K562 (cell line): ENCODE results near the gene ST3GAL3. TPM values are rescaled to one million over a fixed set of nuclear protein-coding genes. Genes with fewer than 3 reads are reported as not detected.

Experiments
- ATAC-seq: fragments of 200-7000 bp; cut with Tn5 transposase; 3 replicates; pipeline ENCODE4 v1.9.1; 2020; ENCODE audit warnings: moderate library complexity
- BruUV-seq: library from RNA; stranded (reverse); fragments of 400-500 nt; replicated peaks from 2 replicates; lab custom pipeline; 2021; lab: Mats Ljungman, UMichigan
- CTCF ChIA-PET: fragments of 300-600 bp; formaldehyde crosslinking; extraction: SDS; loops from one replicate; lab custom pipeline; 2021; ENCODE audit warnings: low intra/inter-chr PET ratio; lab: Yijun Ruan, JAX
- POLR2A ChIA-PET: fragments of 300-600, 350-650 bp; sonication (Branson Sonifier 250); formaldehyde crosslinking; extraction: SDS; loops from one replicate; lab custom pipeline; 2021; ENCODE audit warnings: antibody characterized with exemption, inconsistent platforms; lab: Yijun Ruan, JAX
- DNase-seq, 4 experiments: peaks; one replicate each; pipeline versions ENCODE4 v3.0.0 to v3.0.0-alpha.2; 2011 to 2018; ENCODE audit warnings: low spot score in 3 of 4, mixed read lengths in 3 of 4; ENCODE audit errors: extremely low read depth in 1 of 4
- FAIRE-seq: peaks from 2 replicates; lab custom pipeline; 2011; peaks lifted over from hg19 to GRCh38; lab: Jason Lieb, UNC
- H2AFZ ChIP-seq: 2 replicates; pipeline ENCODE4 v1.6.0; 2011; ENCODE audit warnings: low read depth, low read length, control low read depth, inconsistent platforms
- H3K27ac ChIP-seq: fragments of 200-600 bp; 3 replicates; pipeline ENCODE4 v1.8.0; 2011; ENCODE audit warnings: low read depth, mild to moderate bottlenecking, control low read depth, inconsistent platforms, low read length, moderate library complexity, mixed read lengths; ENCODE audit errors: extremely low read depth
- H3K27me3 ChIP-seq, 2 experiments: fragments of 300-600 bp in 1 of 2; 2 replicates in 1 of 2; 3 replicates in 1 of 2; pipeline versions ENCODE4 v1.6.0 to v1.8.0; 2011; ENCODE audit warnings: inconsistent platforms in 2 of 2, low read length in 2 of 2, mild to moderate bottlenecking in 1 of 2, mixed read lengths in 1 of 2, moderate library complexity in 1 of 2; ENCODE audit not compliant: control insufficient read depth in 2 of 2, insufficient read depth in 2 of 2
- H3K36me3 ChIP-seq: fragments of 300-600 bp; 3 replicates; pipeline ENCODE4 v1.8.0; 2011; ENCODE audit warnings: mild to moderate bottlenecking, low read length, inconsistent platforms; ENCODE audit not compliant: control insufficient read depth, insufficient read depth
- H3K4me1 ChIP-seq, 2 experiments: fragments of 200-600 bp in 1 of 2; replicated peaks in 1 of 2; 2 replicates in 1 of 2; 3 replicates in 1 of 2; pipeline versions ENCODE4 v1.5.1 to v1.8.0; 2011; ENCODE audit warnings: inconsistent platforms in 2 of 2, low read length in 2 of 2, mild to moderate bottlenecking in 1 of 2, mixed read lengths in 1 of 2, moderate library complexity in 1 of 2; ENCODE audit not compliant: control insufficient read depth in 2 of 2, insufficient read depth in 2 of 2
- H3K4me2 ChIP-seq: 2 replicates; pipeline ENCODE4 v1.6.1; 2011; ENCODE audit warnings: low read length, control low read depth, inconsistent platforms, mixed read lengths; ENCODE audit not compliant: insufficient read depth
- H3K4me3 ChIP-seq: fragments of 200-600 bp; sonication (generic), shearing (Covaris generic); 2 replicates; pipeline ENCODE4 v1.5.1; 2016; ENCODE audit warnings: control low read depth, inconsistent platforms
- H3K79me2 ChIP-seq: fragments of 200-600 bp; 3 replicates; pipeline ENCODE4 v1.8.0; 2011; ENCODE audit warnings: low read length, inconsistent platforms; ENCODE audit not compliant: control insufficient read depth, insufficient read depth
- H3K9ac ChIP-seq, 2 experiments: 2 replicates each; pipeline versions ENCODE4 v1.6.0 to v1.6.1; 2011; ENCODE audit warnings: low read depth in 2 of 2, low read length in 2 of 2, control low read depth in 1 of 2, inconsistent platforms in 1 of 2, mild to moderate bottlenecking in 1 of 2, mixed read lengths in 1 of 2; ENCODE audit not compliant: insufficient read depth in 1 of 2
- H3K9me1 ChIP-seq: one replicate; pipeline ENCODE4 v1.6.0; 2011; ENCODE audit warnings: inconsistent platforms, mild to moderate bottlenecking, low read length, moderate library complexity; ENCODE audit not compliant: control insufficient read depth, insufficient read depth
- H3K9me3 ChIP-seq: replicated peaks from 2 replicates; pipeline ENCODE4 v1.5.1; 2011; ENCODE audit warnings: low read depth, low read length, inconsistent platforms; ENCODE audit not compliant: control insufficient read depth, insufficient read depth
- H4K20me1 ChIP-seq: replicated peaks from 2 replicates; pipeline ENCODE4 v1.6.1; 2011; ENCODE audit warnings: low read length, inconsistent platforms, mixed read lengths; ENCODE audit not compliant: control insufficient read depth, insufficient read depth
- BDP1 ChIP-seq: IDR thresholded peaks from 3 replicates; pipeline ENCODE4 v1.6.1; 2011; ENCODE audit not compliant: insufficient read length, insufficient read depth
- CBFA2T3 ChIP-seq: fragments of 450-650 bp; IDR thresholded peaks from 2 replicates; pipeline ENCODE4 v1.6.1; 2017
- CSDE1 ChIP-seq, 2 experiments: fragments of 450-650 bp; IDR thresholded peaks; 2 replicates each; pipeline ENCODE4 v1.6.1; 2016; ENCODE audit warnings: mild to moderate bottlenecking in 1 of 2
- FOS ChIP-seq: IDR thresholded peaks from 3 replicates; pipeline ENCODE4 v1.6.1; 2011; ENCODE audit not compliant: insufficient read length; ENCODE audit errors: extremely low read depth
- FOXJ3 ChIP-seq: sonication (generic); formaldehyde crosslinking; IDR thresholded peaks from 2 replicates; pipeline ENCODE4 v1.4.0; 2020; ENCODE audit warnings: mild to moderate bottlenecking, missing genetic modification reagents
- FOXM1 ChIP-seq, 2 experiments: fragments of 450-650 bp in 1 of 2; sonication (generic) in 1 of 2; formaldehyde crosslinking in 1 of 2; IDR thresholded peaks; 2 replicates each; pipeline versions ENCODE4 v1.6.1 to v1.9.0; 2017 to 2022; ENCODE audit warnings: low read depth in 2 of 2, mild to moderate bottlenecking in 2 of 2, missing genetic modification reagents in 1 of 2, moderate library complexity in 1 of 2
- ILK ChIP-seq: fragments of 450-650 bp; IDR thresholded peaks from 2 replicates; pipeline ENCODE4 v1.6.1; 2016; ENCODE audit warnings: missing genetic modification characterization, low read depth, mild to moderate bottlenecking, missing compliant biosample characterization, moderate library complexity, borderline replicate concordance
- KAT2B ChIP-seq: IDR thresholded peaks from one replicate; pipeline ENCODE4 v1.6.1; 2012; ENCODE audit warnings: low read depth, mild to moderate bottlenecking, control low read depth, inconsistent platforms, low read length, moderate library complexity
- KDM2B ChIP-seq: fragments of 250-450 bp; sonication (Bioruptor Pico); IDR thresholded peaks from 2 replicates; pipeline ENCODE4 v1.8.0; 2021; ENCODE audit warnings: mild to moderate bottlenecking, moderate library complexity
- KLF6 ChIP-seq: fragments of 250-450 bp; sonication (Bioruptor Pico); IDR thresholded peaks from 2 replicates; pipeline ENCODE4 v1.4.0; 2020; ENCODE audit warnings: mild to moderate bottlenecking, moderate library complexity, borderline replicate concordance
- MEF2A ChIP-seq: IDR thresholded peaks from 2 replicates; pipeline ENCODE4 v1.6.1; 2011; ENCODE audit warnings: low read depth, mild to moderate bottlenecking, low read length, moderate library complexity; ENCODE audit not compliant: control insufficient read depth
- NCOA1 ChIP-seq: fragments of 450-650 bp; IDR thresholded peaks from 2 replicates; pipeline ENCODE4 v1.6.1; 2016; ENCODE audit warnings: low read depth
- PHF8 ChIP-seq: fragments of 200-600 bp; sonication (generic); IDR thresholded peaks from 2 replicates; pipeline ENCODE4 v1.6.1; 2012; ENCODE audit warnings: mixed run types, mild to moderate bottlenecking, inconsistent platforms, low read length, moderate library complexity, borderline replicate concordance
- PML ChIP-seq: IDR thresholded peaks from 2 replicates; pipeline ENCODE4 v1.6.1; 2012; ENCODE audit warnings: low read length, inconsistent platforms
- TAF9B ChIP-seq: fragments of 450-650 bp; IDR thresholded peaks from 2 replicates; pipeline ENCODE4 v1.6.1; 2018; ENCODE audit warnings: mild to moderate bottlenecking; ENCODE audit not compliant: partially characterized antibody
- ZBTB8A ChIP-seq: fragments of 450-650 bp; IDR thresholded peaks from 2 replicates; pipeline ENCODE4 v1.6.1; 2018; ENCODE audit warnings: mild to moderate bottlenecking, moderate library complexity; ENCODE audit not compliant: partially characterized antibody
- ZNF324 ChIP-seq: fragments of 250-450 bp; sonication (Bioruptor Pico); IDR thresholded peaks from 2 replicates; pipeline ENCODE4 v1.4.0; 2020; ENCODE audit warnings: mild to moderate bottlenecking
- WGBS: fragments of 100-300 bp; shearing (Covaris generic); methylation state at CpG from one replicate; pipeline ENCODE4 v1.1.6; 2016; ENCODE audit warnings: low coverage, mixed read lengths; ENCODE audit not compliant: insufficient coverage; ENCODE audit errors: missing lambda C conversion rate; 5-methylcytosine and 5-hydroxymethylcytosine counted together
- in situ Hi-C: fragments of 300-500 bp; cut with MboI; formaldehyde crosslinking; loops from 4 replicates; pipeline ENCODE4 v1.15.0; 2018; ENCODE audit warnings: inconsistent platforms, mixed read lengths
- intact Hi-C: fragments of 100-400 bp; cut with micrococcal nuclease; formaldehyde crosslinking; loops from 2 replicates; pipeline ENCODE4 v1.14.2; 2022
- polyA plus RNA-seq, 8 experiments: library from polyadenylated mRNA; depleted of rRNA in 4 of 8; stranded (reverse) in 5 of 8; unstranded in 3 of 8; fragments of >200 nt; fragmentation: Nextera tagmentation in 2 of 8; fragmentation: Illumina TruSeq in 1 of 8; extraction: Ambion mirVana in 2 of 8; extraction: Trizol in 1 of 8; gene quantifications; 2 replicates each; pipeline versions ENCODE4 v1.2.1 to v1.2.3, GENCODE V29; 2011 to 2014; ENCODE audit warnings: inconsistent platforms in 1 of 8, missing spikeins in 1 of 8
- total RNA-seq, 7 experiments: library from RNA; depleted of rRNA in 6 of 7; stranded (reverse); fragments of >200 nt in 6 of 7; fragmentation: Illumina TruSeq in 2 of 7; extraction: Trizol in 2 of 7; gene quantifications; 2 replicates each; pipeline versions ENCODE4 v1.2.1 to v1.2.3, GENCODE V29; 2011 to 2021; ENCODE audit warnings: low replicate concordance in 1 of 7
- TF ChIP-seq, protein P1 (sequence below): fragments of 250-450 bp; sonication (Bioruptor Pico); IDR thresholded peaks from 2 replicates; pipeline ENCODE4 v1.5.0; 2021
- TF ChIP-seq, protein P2 (sequence below): sonication (generic); formaldehyde crosslinking; IDR thresholded peaks from 2 replicates; pipeline ENCODE4 v1.8.0; 2022; ENCODE audit warnings: mild to moderate bottlenecking, missing genetic modification reagents

ST3GAL3 gene
- total and polyA plus RNA-seq, 9 of the 15 experiments (the other 6 are each of a cell fraction or from before 2014, with no cell fraction given), result 1.2 to 18.9 (median 11.0) TPM

GRCh38 chr1:43934101-43934985 is 227.0 kb downstream of the ST3GAL3 start:
- Histone ChIP-seq H3K79me2 (no peaks in the 10 kb centered on the region), H3K27ac (no peak overlapping the region), H3K4me1 (peaks cover 12 to 32% of the 10 kb centered on the region in 2 experiments; a peak in 4 of 5 replicates), H3K36me3 (peaks cover 4% of the 10 kb centered on the region; the same call in 2 of the 3 replicates), H3K9me3 (no peaks in the 10 kb centered on the region), H3K27me3 (no peaks in the 10 kb centered on the region), H3K4me2 (peak overlapping the region; percentile 37; the same call in 1 of the 2 replicates), H3K4me3 (no peak overlapping the region), H3K9me1 (peaks cover 5% of the 10 kb centered on the region), H3K9ac (0 out of 4 replicates have a peak overlapping the region, but pooled peaks of 1 of the 2 experiments have one; percentile 29), H4K20me1 (0 out of 2 replicates have a peak, but pooled peaks cover 3% of the 10 kb centered on the region), H2AFZ (peak overlapping the region; percentile 65)
- peak; percentile 86 to 90 (median 88) for DNase-seq
- ATAC-seq, result peak; percentile 95
- intact Hi-C loops (loop anchor here (1.0 to 5.0 kb wide), 5 partner anchors 87 to 707 kb away; no protein-coding TSS in a partner anchor), in situ Hi-C loops (loop anchor here (5.0 to 10.0 kb wide), 2 partner anchors 162 to 700 kb away; no protein-coding TSS in a partner anchor)
- POLR2A ChIA-PET, result interaction anchor here (0.6 to 2.1 kb wide), 17 partner anchors 9 to 544 kb away, joined by 3 to 21 read pairs (median 3); partner anchors contain the start of genes ATP6V0B, IPO13, MED8 and SZT2
- CTCF ChIA-PET, result interaction anchor here (0.7 to 4.7 kb wide), 9 partner anchors 12 to 708 kb away, joined by 3 to 79 read pairs (median 4); partner anchors contain the start of genes IPO13 and PTPRF
- FAIRE-seq, result peak; percentile 93
- WGBS, result 27% methylated on average over 13 of the region's 13 CpGs
- no TSS peak for BruUV-seq
- no peak for TF ChIP-seq TAF9B
- TF ChIP-seq FOXJ3 (CRISPR knock-in tag), result no peak
- TF ChIP-seq NCOA1, result no peak
- TF ChIP-seq MEF2A, result no peak
- no peak for TF ChIP-seq FOS
- no peak for TF ChIP-seq KLF6 (CRISPR knock-in tag)
- TF ChIP-seq, protein P1, sequence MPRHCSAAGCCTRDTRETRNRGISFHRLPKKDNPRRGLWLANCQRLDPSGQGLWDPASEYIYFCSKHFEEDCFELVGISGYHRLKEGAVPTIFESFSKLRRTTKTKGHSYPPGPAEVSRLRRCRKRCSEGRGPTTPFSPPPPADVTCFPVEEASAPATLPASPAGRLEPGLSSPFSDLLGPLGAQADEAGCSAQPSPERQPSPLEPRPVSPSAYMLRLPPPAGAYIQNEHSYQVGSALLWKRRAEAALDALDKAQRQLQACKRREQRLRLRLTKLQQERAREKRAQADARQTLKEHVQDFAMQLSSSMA (CRISPR knock-in tag), result no peak
- TF ChIP-seq, protein P2, sequence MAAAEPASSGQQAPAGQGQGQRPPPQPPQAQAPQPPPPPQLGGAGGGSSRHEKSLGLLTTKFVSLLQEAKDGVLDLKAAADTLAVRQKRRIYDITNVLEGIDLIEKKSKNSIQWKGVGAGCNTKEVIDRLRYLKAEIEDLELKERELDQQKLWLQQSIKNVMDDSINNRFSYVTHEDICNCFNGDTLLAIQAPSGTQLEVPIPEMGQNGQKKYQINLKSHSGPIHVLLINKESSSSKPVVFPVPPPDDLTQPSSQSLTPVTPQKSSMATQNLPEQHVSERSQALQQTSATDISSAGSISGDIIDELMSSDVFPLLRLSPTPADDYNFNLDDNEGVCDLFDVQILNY (CRISPR knock-in tag), result no peak
- TF ChIP-seq PML, result no peak
- TF ChIP-seq ILK (tag), result no peak
- no peak for TF ChIP-seq FOXM1 (IDR thresholded peaks at IDR 0.05; ENCODE audit: low read depth)
- no peak for TF ChIP-seq FOXM1 (CRISPR knock-in tag; IDR thresholded peaks at IDR 0.05; ENCODE audit: low read depth)
- TF ChIP-seq PHF8, result no peak
- no peak for TF ChIP-seq ZBTB8A
- no peak for TF ChIP-seq KAT2B
- no peak for TF ChIP-seq CSDE1 (IDR thresholded peaks at IDR 0.05)
- no peak for TF ChIP-seq BDP1
- TF ChIP-seq KDM2B, result no peak
- no peak for TF ChIP-seq ZNF324 (CRISPR knock-in tag)
- TF ChIP-seq CBFA2T3, result no peak
